Caki2 (cell line): ENCODE measurements around the gene GPR137B. TPM values are rescaled to one million over a fixed set of nuclear protein-coding genes. Genes with fewer than 3 reads are reported as not detected.

Experiments used
- DNase-seq: peaks from one replicate; pipeline ENCODE4 v3.0.0-alpha.2; 2015; ENCODE audit warnings: low read depth
- in situ Hi-C: cut with HindIII; loops from 2 replicates; pipeline ENCODE4 v1.10.0; 2016; ENCODE audit warnings: low sequenced_read_pairs, low pct_unique_long_range_greater_than_20kb, mixed read lengths
- total RNA-seq: library from RNA; depleted of rRNA; stranded (reverse); fragments of >200 nt; shearing (Covaris generic); gene quantifications from 2 replicates; pipeline ENCODE4 v1.2.3, GENCODE V29; 2014; ENCODE audit warnings: low replicate concordance

Gene GPR137B
- total RNA-seq, 1 experiment from 2014 or later, result 5.9 TPM

DNA sequence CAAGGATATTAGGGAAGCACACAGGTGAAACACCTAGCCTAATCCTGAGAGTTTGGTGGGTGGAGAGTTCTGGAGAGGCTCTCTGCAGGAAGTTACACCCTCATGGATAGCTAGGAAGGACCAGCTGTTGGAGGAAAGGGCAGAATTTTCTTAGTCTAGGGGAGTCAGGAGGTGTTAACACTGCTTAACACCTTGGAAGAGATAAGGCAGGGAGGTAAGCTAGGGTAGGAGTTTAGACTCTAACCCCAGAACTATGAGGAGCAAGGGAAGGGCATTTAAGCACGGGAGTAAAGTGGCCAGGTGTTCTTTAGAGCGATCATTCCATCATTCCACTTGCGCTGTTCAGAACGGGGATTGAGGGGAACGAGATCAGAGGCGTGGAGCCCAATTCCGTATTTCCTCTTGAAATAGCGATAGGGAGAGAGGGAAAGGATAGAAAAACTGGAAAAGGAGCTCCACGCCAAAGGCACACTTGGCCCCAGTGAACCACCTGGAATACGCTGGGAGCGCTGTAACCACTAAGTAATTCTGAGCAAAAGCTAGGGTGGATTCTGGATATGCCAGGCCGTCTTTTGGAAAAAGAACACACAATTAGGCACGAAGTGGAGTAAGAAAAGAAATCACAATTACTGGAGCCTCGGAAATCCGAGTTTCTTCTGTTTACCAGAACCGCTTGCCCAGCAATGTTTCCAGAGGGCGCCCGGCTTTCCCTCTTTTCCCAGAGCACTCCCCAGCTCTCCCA is 1.5 kb upstream of the GPR137B start:
- DNase-seq, result no peak
- in situ Hi-C loops, result no loop called here

DNA sequence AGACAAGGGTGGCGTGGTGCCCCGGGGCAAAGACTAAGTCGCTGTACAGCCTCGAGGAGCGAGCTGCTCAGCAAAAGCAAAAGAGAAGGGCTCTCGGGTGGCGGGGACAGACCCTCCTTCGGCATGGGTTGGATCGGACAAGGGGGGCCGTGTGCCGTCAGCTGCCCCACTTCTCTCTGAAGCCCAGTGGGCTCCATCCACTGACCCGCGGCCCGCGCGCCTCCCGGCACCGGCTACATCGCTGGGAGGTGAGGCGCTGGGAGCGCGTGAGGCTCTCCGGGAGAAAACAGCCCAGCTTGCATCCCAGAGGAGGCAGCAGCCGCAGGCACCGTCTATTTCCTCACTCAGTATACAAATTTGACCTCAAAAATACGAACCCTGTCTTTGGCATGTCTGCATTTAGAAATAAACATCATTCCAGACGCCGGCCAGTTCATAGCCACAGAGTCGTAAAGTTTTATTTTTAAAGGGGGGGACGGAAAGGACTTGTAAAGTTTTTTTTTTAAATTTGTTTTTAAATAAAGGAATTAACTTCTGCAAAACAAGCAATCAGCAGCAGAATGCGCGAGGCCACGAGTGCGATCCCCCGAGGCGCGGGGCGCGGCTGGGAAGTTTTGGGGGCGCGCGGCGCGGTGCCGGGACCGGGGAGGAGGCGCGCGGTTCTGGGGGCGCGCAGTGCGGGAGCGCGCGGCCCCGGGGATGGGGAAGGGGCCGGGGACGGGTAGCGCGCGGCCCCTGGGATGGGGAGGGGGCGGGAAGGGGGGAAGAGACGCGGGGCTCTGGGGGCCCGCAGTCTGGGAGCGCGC is 689 bp upstream of the GPR137B start:
- peak; percentile 36 for DNase-seq
- in situ Hi-C loops, result no loop called here

DNA sequence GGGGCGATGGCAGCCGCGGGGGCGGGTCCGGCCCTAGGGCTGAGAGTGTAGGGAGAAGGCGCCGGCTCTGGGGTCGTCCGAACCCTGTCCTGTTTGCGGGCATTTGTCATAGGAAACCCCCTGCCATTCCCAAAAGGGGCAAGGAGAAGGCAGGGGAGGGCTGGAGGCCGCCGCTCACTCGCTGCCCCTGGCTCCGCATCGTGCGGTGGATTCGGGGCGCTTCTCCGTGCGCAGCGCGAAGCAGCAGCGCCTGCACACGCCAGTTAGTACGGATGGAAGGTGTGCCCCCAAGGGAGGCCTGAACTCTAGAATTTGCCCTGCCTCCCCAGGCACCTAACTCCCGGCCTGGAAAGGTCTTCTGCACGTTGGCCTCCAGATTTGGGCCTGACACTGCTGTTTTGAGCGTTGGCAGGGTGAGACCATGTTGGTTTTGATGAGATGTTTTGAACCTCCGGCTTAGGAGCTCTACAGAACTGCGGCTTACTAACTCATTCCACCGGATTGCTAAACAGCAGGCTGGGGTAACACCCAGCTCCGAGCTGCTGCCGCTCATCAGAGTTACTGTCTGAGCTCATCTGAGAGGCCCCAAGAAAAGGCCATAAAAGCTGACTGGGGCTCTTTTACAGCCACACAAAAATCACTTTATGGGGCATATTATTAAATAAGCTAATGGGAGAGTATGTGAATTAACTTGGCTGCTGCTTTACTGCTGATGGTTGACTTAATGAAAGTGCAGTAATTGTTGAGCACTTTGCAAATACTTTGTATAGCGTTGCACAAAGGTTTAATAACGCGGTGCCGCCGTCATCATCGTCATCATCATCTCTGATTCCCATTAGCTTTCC is 987 bp downstream of the GPR137B start:
- DNase-seq, result no peak
- in situ Hi-C loops, result no loop called here

DNA sequence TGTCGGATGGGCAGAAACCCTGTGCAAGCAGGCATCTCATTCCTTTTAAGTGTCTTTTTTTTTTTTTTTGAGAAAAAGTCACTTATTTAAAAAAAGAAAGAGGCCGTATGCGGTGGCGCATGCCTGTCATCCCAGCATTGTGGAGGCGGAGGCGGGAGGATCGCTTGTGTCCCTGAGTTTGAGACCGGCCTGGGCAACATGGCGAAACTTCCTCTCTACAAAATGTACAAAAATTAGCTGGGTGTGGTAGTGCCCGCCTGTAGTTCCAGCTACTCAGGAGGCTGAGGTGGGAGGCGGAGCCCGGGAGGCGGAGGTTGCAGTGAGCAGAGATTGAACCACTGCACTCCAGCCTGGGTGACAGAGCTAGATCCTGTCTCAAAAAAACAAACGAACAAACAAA is 1.7 kb downstream of the GPR137B start:
- in situ Hi-C loops, result no loop called here
- no peak for DNase-seq

DNA sequence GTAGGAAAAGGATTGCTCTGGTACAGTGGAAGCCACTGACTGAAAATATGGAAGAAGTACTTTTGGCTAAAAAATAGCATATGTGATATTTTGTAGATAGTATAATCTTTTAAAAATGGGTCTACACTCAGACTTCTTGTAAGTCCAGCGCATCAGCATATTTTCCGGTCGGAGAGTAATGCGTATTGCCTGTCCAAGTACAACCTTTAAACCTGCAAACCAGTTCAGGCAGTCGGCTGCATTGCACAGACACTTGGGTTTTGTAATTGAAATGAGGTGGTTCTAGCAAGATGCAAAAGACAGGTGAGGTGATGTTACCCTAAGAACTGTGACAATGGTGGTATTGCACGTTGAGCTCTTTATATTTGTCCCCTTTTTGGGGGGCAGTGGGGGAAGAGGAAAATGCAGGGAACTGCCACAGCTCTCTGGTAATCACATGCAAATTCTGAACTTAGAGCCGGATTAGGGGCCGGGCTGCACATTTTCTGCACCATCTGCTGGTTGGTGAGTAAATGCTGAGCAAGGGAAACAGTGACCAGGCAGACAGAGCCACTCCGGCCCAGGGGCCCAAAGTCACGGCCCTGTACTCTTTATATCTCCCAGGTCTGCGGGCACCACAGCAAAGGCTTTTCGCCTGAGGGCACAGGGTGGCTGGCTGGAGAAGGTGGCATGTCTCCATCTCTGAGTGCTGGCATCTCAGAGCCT is 2.3 kb downstream of the GPR137B start:
- DNase-seq, result no peak
- in situ Hi-C loops, result no loop called here

DNA sequence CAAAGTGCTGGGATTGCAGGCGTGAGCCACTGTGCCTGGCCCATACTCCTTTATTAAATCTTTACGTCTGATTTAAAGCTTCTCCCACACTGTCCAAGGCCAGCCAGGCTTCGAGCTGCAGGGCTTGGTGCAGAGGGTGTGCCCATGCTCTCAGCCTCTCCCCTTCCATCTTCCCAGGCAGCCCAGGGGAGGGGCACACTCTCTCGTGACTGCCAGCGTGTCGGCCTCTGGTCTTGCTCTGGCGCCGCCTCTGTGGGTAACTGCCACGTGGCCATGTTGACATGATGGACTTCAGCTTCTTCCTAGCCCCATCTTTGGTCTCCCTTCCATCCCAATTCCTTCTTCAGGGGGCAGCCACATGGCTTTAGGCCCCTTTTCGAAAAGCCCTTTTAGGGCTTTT is 4.7 kb downstream of the GPR137B start:
- in situ Hi-C loops, result no loop called here
- DNase-seq, result no peak

GRCh38 chr1:236147521-236148469 is 5.5 kb downstream of the GPR137B start:
- DNase-seq, result no peak
- in situ Hi-C loops, result no loop called here

- DNase-seq, result no peak
- in situ Hi-C loops, result no loop called here
Observed at GRCh38 chr1:236148470-236148845, 6.1 kb downstream of the GPR137B start.

DNA sequence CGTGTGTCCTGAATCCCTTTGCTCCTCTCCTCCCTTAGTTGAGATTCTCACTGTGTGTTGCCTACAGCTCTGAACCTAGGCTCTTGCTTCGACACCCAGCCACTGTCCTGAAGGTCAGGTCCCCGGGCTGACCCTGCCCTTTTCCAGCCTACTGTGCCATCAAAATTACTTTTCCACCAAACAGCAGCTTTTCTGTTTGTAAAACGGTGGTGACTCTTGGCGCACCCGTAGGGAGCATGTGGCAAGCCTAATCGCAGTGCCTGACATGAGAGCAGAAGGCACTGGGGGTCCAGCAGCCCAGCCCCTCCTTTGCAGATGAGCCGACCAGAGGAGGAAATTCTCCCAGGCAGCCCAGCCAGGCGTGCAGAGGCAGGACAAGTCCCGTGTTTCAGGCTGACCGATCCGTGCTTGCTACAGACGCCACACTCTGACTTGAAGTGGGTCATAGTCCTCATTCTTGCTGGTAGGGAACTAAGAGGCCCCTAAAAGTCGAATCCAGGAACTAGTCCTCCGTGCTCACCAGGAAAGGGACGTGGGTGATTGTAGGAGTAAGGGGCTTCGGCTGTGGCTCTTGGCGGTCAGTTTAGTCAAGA is 6.8 kb downstream of the GPR137B start:
- DNase-seq, result no peak
- in situ Hi-C loops, result no loop called here

GRCh38 chr1:236149696-236150228 is 7.4 kb downstream of the GPR137B start:
- in situ Hi-C loops, result no loop called here
- DNase-seq, result no peak

- in situ Hi-C loops, result no loop called here
- DNase-seq, result no peak
Observed at GRCh38 chr1:236150311-236150955, 8.1 kb downstream of the GPR137B start.

- in situ Hi-C loops, result no loop called here
- DNase-seq, result no peak
Observed at GRCh38 chr1:236150986-236151385, 8.6 kb downstream of the GPR137B start.

DNA sequence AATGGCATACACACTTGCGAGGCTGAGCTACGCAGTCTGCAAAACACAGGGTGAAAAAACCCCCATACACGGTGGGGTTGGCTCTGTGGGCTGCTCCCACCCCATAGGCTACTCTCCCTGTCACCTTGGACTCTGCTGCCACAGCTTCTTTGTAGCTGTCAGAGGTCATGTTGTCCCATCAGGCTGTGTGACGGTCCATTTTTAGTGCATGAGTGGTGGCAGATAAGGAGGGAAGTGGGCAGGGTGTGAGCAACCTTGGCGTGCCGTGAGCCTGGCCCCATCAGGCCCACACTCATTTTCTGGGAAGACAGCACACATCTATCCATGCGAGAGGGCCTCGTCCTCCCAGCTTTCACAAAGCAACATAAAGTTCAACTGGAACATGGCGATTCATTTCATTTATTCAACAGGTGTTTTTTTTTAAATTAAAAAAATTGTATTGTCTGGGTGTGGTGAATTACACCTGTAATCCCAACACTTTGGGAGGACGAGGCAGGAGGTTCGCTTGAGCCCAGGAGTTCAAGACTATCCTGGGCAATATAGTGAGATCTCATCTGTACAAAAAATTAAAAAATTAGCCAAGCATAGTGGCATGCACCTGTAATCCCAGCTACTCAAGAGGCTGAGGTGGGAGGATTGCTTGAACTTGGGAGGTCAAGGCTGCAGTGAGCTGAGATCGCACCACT is 9.5 kb downstream of the GPR137B start:
- in situ Hi-C loops, result no loop called here
- DNase-seq, result no peak

DNA sequence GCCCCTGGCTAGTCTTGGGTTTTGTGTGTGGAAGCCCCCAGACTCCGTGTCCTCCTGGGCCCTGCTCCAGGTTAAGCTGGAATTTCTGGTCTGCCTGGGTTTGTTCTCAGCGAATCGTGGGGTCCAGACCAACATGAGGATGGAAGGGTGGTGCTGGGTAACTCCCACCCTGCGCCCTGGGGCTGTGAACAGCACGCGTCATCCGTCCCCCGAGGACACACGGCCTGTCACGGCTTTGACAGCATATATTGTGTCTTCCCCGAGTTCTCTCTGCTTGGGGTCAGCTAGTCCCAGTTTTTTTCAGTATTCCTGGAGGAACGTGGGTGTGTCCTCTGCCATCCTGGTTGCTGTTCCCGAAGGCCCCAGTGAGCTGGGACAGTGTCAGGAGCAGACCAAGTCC is 11.8 kb downstream of the GPR137B start:
- in situ Hi-C loops, result no loop called here

GRCh38 chr1:236154671-236155398 is 12.5 kb downstream of the GPR137B start:
- in situ Hi-C loops, result no loop called here
- no peak for DNase-seq

More for the DNA sequence above, 11.8 kb downstream of the GPR137B start:
- DNase-seq, result no peak
